ENCODE results near the gene ALG12. TPM values are rescaled to one million over a fixed set of nuclear protein-coding genes. Genes with fewer than 3 reads are reported as not detected.

ALG12 gene
- polyA plus RNA-seq, 3 donors from 2014 or later = 11.7 to 26.6 (median 12.6) TPM

- H3K27me3 Mint-ChIP-seq (ENCODE audit: low read depth in 3 of 3) = peaks cover 0 to 4% (median 1%) of the 10 kb centered on the region in 3 donors
- H3K4me3 Mint-ChIP-seq = no peak overlapping the region
- H3K36me3 Mint-ChIP-seq = no peaks in the 10 kb centered on the region
Observed at GRCh38 chr22:49954354-49954753, 36.1 kb upstream of the ALG12 start.

DNA sequence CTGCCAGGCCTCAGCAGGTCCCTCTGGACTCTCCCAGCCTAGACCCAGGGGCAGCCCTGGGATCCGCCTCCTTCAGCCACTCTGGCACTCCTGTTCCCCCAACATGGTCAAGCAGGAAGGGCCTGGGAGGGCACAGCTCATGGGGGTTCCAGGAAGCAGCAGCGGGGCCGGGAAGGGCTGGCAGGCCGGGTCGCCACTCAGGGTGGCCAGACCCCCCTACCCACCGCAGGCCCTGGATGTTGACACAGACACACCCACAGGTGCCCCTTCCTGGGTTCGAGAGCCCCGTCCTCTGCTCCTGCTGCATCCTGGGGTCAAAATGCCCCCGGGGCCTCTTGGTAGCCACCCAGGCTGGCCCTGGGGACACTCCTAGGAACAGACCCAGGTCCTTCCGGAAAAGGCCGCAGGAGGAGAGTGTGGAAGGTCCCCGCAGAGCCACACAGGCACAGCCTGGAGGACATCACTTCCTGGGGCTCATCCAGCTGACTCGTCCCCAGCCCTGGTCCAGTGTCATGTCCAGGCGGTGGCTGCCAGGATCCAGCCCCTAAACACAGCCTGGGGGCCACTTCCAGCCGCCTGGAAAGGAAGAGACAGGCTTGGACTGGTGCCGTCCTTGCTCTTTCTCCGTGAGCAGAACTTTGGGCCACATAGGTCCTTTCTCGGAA is 35.6 kb upstream of the ALG12 start:
- Mint-ChIP-seq H3K4me3 (no peak overlapping the region), H3K4me1 (no peaks in the 10 kb centered on the region), H3K27ac (no peak overlapping the region), H3K9me3 (no peaks in the 10 kb centered on the region), H3K27me3 (ENCODE audit: low read depth in 3 of 3) (peaks cover 0 to 3% (median 1%) of the 10 kb centered on the region in 3 donors), H3K36me3 (no peaks in the 10 kb centered on the region)
- no peak for DNase-seq

More at GRCh38 chr22:49954354-49954753, 36.1 kb upstream of the ALG12 start:
- no peak overlapping the region for H3K27ac Mint-ChIP-seq
- H3K4me1 Mint-ChIP-seq = peaks cover 0 to 2% of the 10 kb centered on the region in 2 donors
- no peaks in the 10 kb centered on the region for H3K9me3 Mint-ChIP-seq
- DNase-seq = no peak

DNA sequence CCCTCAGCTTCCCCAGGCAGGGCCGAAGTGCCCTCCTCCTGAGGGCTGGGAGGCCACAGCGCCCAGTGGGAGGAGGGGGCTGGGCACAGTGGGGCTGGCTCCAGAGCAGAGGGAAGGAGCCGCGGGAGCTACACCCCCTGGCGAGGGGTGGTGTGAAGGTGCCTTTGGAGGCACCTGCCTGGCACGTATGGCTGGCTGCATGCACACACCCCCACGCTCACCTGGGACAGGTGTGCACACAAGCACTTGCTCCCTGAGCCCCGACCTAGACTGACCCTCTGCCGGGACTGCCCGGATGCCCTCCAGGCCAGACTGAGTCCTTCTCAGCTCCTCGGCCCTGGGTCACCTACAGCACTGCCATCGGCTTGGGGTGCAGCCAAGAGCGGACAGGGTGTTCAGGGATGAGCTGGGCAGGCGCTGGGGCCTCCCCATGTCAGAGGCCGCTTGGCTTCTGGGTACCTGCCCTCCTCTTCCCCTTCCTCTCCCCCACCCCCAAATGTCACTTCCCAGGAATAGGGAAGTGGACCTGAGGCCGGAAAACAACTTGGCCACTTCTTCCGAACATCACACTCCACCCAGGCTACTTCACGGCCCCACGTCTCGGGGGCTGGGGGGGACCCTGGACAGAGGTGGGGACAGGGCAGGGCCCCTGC is 34.9 kb upstream of the ALG12 start:
- H3K4me1 Mint-ChIP-seq = no peaks in the 10 kb centered on the region
- H3K27ac Mint-ChIP-seq = no peak overlapping the region
- no peak overlapping the region for H3K4me3 Mint-ChIP-seq
- H3K9me3 Mint-ChIP-seq = no peaks in the 10 kb centered on the region
- H3K27me3 Mint-ChIP-seq (ENCODE audit: low read depth in 3 of 3) = peaks cover 0 to 3% (median 1%) of the 10 kb centered on the region in 3 donors
- H3K36me3 Mint-ChIP-seq = no peaks in the 10 kb centered on the region
- DNase-seq = no peak

DNA sequence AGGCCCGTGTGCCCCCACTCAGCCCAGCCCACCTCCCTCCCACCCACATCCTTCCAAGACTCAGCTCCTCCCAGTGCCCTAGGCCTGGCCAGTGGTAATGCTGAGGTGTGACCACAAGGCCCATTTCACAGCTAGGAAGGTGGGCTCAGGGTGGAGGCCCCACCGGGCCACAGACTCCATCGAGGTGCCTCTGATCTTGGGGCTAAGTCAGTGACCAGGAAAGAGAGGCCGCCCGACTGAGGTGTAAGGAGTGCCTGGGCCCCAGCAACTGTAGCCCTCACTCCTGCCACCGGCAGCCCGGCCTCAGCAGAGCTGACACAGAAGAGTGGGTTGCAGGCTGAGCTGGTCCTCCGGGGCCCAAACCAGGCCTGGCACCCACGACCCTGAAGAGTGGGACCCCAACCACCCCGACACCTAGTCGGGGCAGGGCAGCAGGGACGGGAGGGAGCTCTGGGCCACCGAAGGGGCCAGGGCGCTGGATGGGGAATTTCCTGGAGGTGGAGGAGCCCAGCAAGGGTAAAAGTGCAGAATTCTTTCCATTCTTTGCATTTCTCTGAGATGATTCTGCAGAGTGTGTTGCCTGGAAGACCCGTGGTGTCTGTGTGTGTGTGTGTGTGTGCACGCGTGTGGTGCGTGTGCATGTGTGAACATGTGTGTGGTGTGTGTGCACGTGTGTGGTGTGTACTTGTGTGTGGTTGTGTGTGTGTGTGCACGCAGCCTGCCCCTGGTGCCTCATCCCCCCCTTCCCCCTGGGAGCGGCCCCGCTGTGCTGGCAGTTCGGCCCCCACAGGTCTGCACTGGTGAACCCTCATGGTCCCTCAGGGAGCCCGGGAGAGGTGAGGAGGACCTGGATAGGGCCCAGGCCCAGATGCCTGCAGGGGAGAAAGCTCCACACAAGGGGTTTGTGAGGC is 34.0 kb upstream of the ALG12 start:
- Mint-ChIP-seq H3K36me3 (no peaks in the 10 kb centered on the region), H3K27me3 (ENCODE audit: low read depth in 3 of 3) (peaks cover 0 to 2% (median 0%) of the 10 kb centered on the region in 3 donors), H3K9me3 (no peaks in the 10 kb centered on the region), H3K4me3 (no peak overlapping the region), H3K4me1 (no peaks in the 10 kb centered on the region), H3K27ac (no peak overlapping the region)
- no peak for DNase-seq

DNA sequence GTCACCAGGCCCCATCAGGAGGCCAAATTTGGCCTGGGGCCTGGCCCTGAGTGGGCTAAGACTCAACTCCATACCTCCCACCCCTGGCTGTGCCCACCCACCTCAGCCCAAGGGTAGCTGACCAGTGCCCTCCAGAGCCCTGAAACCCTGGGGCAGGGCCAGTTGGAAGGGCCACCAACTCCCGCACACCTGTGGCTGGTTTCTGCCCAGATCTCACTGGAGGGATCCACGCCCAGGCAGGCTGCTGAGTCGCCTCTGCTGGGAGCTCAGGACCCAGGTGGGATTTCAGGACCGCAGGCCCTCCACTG is 33.4 kb upstream of the ALG12 start:
- Mint-ChIP-seq H3K27ac (no peak overlapping the region), H3K4me1 (peaks cover 0 to 2% of the 10 kb centered on the region in 2 donors), H3K4me3 (no peak overlapping the region), H3K27me3 (ENCODE audit: low read depth in 3 of 3) (no peaks in the 10 kb centered on the region), H3K9me3 (no peaks in the 10 kb centered on the region), H3K36me3 (no peaks in the 10 kb centered on the region)
- no peak for DNase-seq

GRCh38 chr22:49951000-49951677 is 32.9 kb upstream of the ALG12 start:
- Mint-ChIP-seq H3K4me3 (no peak overlapping the region), H3K36me3 (no peaks in the 10 kb centered on the region), H3K27ac (no peak overlapping the region), H3K9me3 (no peaks in the 10 kb centered on the region), H3K4me1 (peaks cover 3 to 5% of the 10 kb centered on the region in 2 donors), H3K27me3 (ENCODE audit: low read depth in 3 of 3) (no peaks in the 10 kb centered on the region)
- no peak for DNase-seq

DNA sequence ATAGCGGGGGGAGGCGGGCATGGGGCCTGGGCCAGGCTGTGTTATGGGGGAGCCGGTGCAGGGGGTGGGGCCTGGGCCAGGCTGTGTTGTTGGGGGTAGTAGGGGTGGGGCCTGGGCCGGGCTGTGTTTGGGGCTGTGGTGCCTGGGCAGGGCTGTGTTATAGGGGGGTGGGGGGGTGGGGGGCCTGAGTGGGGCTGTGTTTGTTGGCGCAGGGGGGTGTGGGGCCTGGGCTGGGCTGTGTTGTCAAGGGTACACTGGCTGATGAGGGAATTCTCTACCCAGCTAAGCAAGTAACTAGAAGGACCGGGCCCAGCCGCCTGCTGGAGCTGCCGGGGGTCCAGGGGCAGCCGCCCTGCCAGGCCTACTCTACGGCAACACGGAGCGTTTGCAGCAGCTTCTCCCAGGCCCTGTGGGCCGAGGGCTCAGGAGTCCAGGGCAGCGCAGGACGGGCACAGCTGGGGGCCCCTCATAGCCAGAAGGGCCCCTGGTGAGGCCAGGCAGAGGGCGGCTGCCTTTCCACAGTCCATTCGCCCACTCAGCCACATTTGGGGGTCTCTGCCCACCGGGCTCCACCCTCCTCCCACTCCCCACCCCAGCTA is 32.3 kb upstream of the ALG12 start:
- H3K4me1 Mint-ChIP-seq = peaks cover 10 to 12% of the 10 kb centered on the region in 2 donors
- no peak overlapping the region for H3K4me3 Mint-ChIP-seq
- no peaks in the 10 kb centered on the region for H3K9me3 Mint-ChIP-seq
- no peak overlapping the region for H3K27ac Mint-ChIP-seq
- no peaks in the 10 kb centered on the region for H3K36me3 Mint-ChIP-seq
- H3K27me3 Mint-ChIP-seq (ENCODE audit: low read depth in 3 of 3) = peaks cover 0 to 2% (median 0%) of the 10 kb centered on the region in 3 donors
- DNase-seq = no peak

DNA sequence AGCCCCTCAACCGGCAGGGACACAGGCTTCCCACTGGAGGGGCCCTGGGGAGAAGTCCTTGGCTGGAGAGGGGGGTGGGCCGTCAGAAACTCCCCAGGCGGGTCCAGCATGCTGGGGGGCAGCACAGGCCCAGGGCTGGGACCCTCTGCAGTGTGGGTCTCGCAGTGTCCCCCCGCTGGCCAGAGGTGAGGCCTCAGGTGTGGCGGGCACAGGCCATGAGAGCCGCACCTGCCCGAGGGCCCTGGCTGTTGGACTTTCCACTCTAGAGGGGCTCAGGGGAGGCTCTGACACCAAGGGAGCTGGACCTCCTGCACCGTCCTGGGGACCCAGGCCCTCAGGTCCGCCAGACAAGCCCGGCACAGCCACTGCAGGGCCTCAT is 31.7 kb upstream of the ALG12 start:
- no peak overlapping the region for H3K4me3 Mint-ChIP-seq
- peaks cover 15 to 16% of the 10 kb centered on the region in 2 donors for H3K4me1 Mint-ChIP-seq
- H3K27ac Mint-ChIP-seq = no peak overlapping the region
- peaks cover 0 to 3% (median 0%) of the 10 kb centered on the region in 3 donors for H3K27me3 Mint-ChIP-seq (ENCODE audit: low read depth in 3 of 3)
- no peaks in the 10 kb centered on the region for H3K9me3 Mint-ChIP-seq
- H3K36me3 Mint-ChIP-seq = no peaks in the 10 kb centered on the region
- no peak for DNase-seq

GRCh38 chr22:49948958-49949913 is 31.0 kb upstream of the ALG12 start:
- Mint-ChIP-seq H3K9me3 (no peaks in the 10 kb centered on the region), H3K27me3 (ENCODE audit: low read depth in 3 of 3) (peaks cover 0 to 3% (median 0%) of the 10 kb centered on the region in 3 donors), H3K4me3 (no peak overlapping the region), H3K27ac (no peak overlapping the region), H3K4me1 (peaks cover 16% of the 10 kb centered on the region in 2 donors), H3K36me3 (no peaks in the 10 kb centered on the region)
- no peak for DNase-seq

DNA sequence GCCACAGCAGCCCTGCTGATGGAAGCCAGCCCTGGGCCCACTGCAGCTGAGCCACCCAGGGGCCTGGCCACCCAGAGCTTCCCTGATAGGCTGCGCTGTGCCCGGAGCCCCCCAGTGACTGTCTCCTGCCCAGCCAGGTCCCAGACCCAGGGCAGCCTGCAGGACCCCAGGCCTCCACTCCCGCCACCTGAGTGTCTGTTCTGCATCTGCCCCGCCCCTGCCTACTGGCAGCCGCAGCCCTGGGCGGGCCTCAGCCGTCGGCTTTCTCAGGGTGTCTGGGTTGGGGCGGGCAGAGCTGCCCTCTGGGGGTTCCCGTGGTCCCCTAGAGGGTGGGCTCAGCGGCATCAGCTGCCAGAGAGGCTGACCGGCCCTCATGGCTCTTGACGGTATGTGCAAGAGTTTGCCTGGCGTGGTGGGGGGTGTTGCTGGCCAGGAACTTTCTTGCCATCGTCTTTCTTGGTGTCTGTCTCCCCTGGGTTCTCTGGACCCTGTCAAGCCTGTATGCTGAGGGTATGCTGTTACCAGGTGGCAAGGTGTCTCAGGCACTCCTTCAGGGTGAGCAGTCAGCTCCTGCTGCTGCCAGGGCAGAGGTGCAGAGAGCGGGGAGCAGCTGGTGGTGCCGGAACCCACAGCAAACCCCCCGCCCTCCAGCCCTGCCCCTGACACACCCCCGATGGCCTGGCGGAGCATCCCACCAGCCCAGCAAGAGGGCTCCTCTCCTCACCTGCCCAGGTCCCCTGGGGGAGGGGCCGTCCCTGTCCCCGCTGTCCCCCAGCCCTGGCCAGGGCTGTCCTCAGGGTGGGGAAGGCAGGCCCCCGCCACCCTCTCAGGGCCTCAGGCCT is 30.1 kb upstream of the ALG12 start:
- Mint-ChIP-seq H3K9me3 (no peaks in the 10 kb centered on the region), H3K4me3 (no peak overlapping the region), H3K27ac (no peak overlapping the region), H3K4me1 (peaks cover 16% of the 10 kb centered on the region in 2 donors), H3K36me3 (no peaks in the 10 kb centered on the region), H3K27me3 (ENCODE audit: low read depth in 3 of 3) (peaks cover 0 to 3% (median 0%) of the 10 kb centered on the region in 3 donors)
- no peak for DNase-seq

DNA sequence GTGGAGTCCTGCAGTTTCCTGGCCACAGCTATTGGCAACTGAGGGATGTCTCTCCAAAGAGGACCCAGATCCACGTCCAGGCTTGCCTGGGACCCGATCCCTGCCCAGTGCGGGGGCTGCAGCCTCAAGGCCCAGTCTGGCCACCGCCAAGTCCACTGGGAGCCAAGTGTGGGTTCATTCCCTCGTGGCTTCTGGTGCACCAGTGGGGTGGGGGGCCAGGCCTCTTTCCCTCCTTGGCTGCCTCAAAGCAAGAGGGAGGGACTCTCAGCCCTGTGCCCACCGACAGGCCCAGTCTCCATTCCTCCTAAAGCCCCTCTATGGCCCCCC is 29.0 kb upstream of the ALG12 start:
- H3K4me3 Mint-ChIP-seq = no peak overlapping the region
- H3K27ac Mint-ChIP-seq = peak overlapping the region in 1 of 6 donors; percentile 93
- no peak for DNase-seq
- H3K4me1 Mint-ChIP-seq = peaks cover 16% of the 10 kb centered on the region in 2 donors
- no peaks in the 10 kb centered on the region for H3K9me3 Mint-ChIP-seq
- peaks cover 0 to 3% (median 0%) of the 10 kb centered on the region in 3 donors for H3K27me3 Mint-ChIP-seq (ENCODE audit: low read depth in 3 of 3)
- no peaks in the 10 kb centered on the region for H3K36me3 Mint-ChIP-seq
